ENCODE data around the gene ABLIM1. TPM values are rescaled to one million over a fixed set of nuclear protein-coding genes. Genes with fewer than 3 reads are reported as not detected.
A peak's percentile ranks its signal among the peaks of the same experiment; 100 is the strongest.

The ABLIM1 gene
- total and polyA plus RNA-seq, 2 of the 4 experiments (the other 2 are of a cell fraction): 7.7 to 9.9 TPM

DNA sequence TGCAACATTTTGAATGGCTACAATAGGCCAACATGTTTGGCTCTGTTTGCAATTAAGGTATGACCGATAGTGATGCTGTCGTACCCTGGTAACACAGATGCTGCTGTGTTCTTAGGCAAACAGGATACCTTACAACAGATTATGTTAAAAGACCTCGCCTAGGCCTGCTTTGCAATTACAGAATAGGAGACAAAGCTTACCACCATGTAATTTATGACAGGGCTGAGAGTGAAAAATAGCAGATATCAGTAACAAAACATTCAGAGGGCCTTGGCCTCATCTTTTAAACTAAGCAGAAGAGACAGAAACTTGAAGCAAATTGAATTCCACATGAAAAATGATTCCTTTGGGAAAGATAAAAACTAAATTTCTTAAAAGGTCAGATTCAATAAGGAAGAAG is 29.4 kb upstream of the ABLIM1 start:
- Histone ChIP-seq H3K4me2 (ENCODE audit: low read depth, low read length) (no peak overlapping the region), H3K56ac (ENCODE audit: extremely low read depth, insufficient read depth, low read length) (no peak overlapping the region), H3K27me3 (ENCODE audit: control insufficient read depth, insufficient read depth, low read length) (no peaks in the 10 kb centered on the region), H3K9me1 (ENCODE audit: insufficient read depth, low read length) (peaks cover 14% of the 10 kb centered on the region), H3K36me3 (ENCODE audit: control insufficient read depth, insufficient read depth, low read length) (no peaks in the 10 kb centered on the region), H3K18ac (ENCODE audit: low read depth, low read length) (no peak overlapping the region), H4K5ac (ENCODE audit: low read depth, low read length) (no peak overlapping the region), H3K79me1 (ENCODE audit: low read depth in 1 of 2, low read length in 2 of 2) (peaks cover 0 to 3% of the 10 kb centered on the region in 2 experiments; a peak in 1 of 4 replicates), H3K4me3 (ENCODE audit: insufficient read depth, low read depth, low read length) (no peak overlapping the region), H2AFZ (replicated peaks; ENCODE audit: low read length, poor library complexity) (no peak overlapping the region), H2BK20ac (ENCODE audit: low read depth, low read length) (no peak overlapping the region), H4K8ac (ENCODE audit: low read depth in 2 of 2, low read length in 2 of 2) (no peak overlapping the region), H2BK120ac (ENCODE audit: low read depth, low read length) (no peak overlapping the region), H2AK5ac (ENCODE audit: low read depth, low read length) (0 out of 2 replicates have a peak overlapping the region, but pooled peaks have one; percentile 36), H3K27ac (ENCODE audit: insufficient read depth, low read length) (no peak overlapping the region), H4K91ac (ENCODE audit: insufficient read depth, low read depth, low read length) (no peak overlapping the region), H3K9ac (ENCODE audit: low read depth, low read length) (no peak overlapping the region), H2BK15ac (ENCODE audit: low read depth, low read length) (no peak overlapping the region), H2BK5ac (ENCODE audit: low read depth, low read length, poor library complexity, severe bottlenecking) (no peak overlapping the region), H3K4me1 (ENCODE audit: control insufficient read depth, insufficient read depth, low read length) (peaks cover 15% of the 10 kb centered on the region), H2AK9ac (replicated peaks; ENCODE audit: low read depth, low read length, poor library complexity) (no peak overlapping the region), H3K9me3 (ENCODE audit: control insufficient read depth, insufficient read depth, low read length) (no peaks in the 10 kb centered on the region), H3K4ac (ENCODE audit: low read depth, low read length) (no peak overlapping the region), H4K20me1 (ENCODE audit: insufficient read depth, low read length) (no peaks in the 10 kb centered on the region), H3K14ac (replicated peaks; ENCODE audit: low read depth, low read length) (no peak overlapping the region), H3K23ac (ENCODE audit: low read depth, low read length) (no peak overlapping the region)
- CTCF ChIA-PET: no interaction called here
- dilution Hi-C loops (cut with HindIII; ENCODE audit: low sequenced_read_pairs, unreplicated experiment): no loop called here
- no TSS peak for BruUV-seq (replicated peaks)
- POLR2A ChIA-PET (ENCODE audit: unreplicated experiment): no interaction called here
- DNase-seq (no peak), ATAC-seq (ENCODE audit: low read depth) (no peak)
- TF ChIP-seq RFX5 (IDR thresholded peaks at IDR 0.05; ENCODE audit: low read depth, low read length) (no peak), SMC3 (IDR thresholded peaks at IDR 0.05; ENCODE audit: low read depth, low read length) (no peak), MAFK (IDR thresholded peaks at IDR 0.05; ENCODE audit: low read depth, low read length) (no peak), MXI1 (IDR thresholded peaks at IDR 0.05; ENCODE audit: borderline replicate concordance, low read depth, low read length) (no peak), POLR2A (IDR thresholded peaks at IDR 0.05; ENCODE audit: low read depth, low read length) (no peak), CHD1 (IDR thresholded peaks at IDR 0.05; ENCODE audit: low read depth, low read length) (no peak), BHLHE40 (IDR thresholded peaks at IDR 0.05; ENCODE audit: low read depth, low read length) (no peak), RAD21 (IDR thresholded peaks at IDR 0.05; ENCODE audit: low read length) (no peak)
- TF ChIP-seq, protein P1, sequence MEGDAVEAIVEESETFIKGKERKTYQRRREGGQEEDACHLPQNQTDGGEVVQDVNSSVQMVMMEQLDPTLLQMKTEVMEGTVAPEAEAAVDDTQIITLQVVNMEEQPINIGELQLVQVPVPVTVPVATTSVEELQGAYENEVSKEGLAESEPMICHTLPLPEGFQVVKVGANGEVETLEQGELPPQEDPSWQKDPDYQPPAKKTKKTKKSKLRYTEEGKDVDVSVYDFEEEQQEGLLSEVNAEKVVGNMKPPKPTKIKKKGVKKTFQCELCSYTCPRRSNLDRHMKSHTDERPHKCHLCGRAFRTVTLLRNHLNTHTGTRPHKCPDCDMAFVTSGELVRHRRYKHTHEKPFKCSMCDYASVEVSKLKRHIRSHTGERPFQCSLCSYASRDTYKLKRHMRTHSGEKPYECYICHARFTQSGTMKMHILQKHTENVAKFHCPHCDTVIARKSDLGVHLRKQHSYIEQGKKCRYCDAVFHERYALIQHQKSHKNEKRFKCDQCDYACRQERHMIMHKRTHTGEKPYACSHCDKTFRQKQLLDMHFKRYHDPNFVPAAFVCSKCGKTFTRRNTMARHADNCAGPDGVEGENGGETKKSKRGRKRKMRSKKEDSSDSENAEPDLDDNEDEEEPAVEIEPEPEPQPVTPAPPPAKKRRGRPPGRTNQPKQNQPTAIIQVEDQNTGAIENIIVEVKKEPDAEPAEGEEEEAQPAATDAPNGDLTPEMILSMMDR (conservative IDR thresholded peaks at IDR 0.05; ENCODE audit: low read depth, low read length): no peak
- in situ Hi-C loops (cut with MboI; ENCODE audit: low sequenced_read_pairs): no loop called here
- intact Hi-C loops (cut with micrococcal nuclease): no loop called here
- WGBS, 2 experiments (ENCODE audit: extremely low coverage in 2 of 2, insufficient read length in 1 of 2): no CpG with 5 or more reads among the region's 3 CpGs

Data from IMR-90 (cell line).